SK-N-SH (cell line): ENCODE results near the gene AIPL1. TPM values are rescaled to one million over a fixed set of nuclear protein-coding genes. Genes with fewer than 3 reads are reported as not detected.
A peak's percentile ranks its signal among the peaks of the same experiment; 100 is the strongest.

Experiments used
- CTCF ChIA-PET: fragments of 300-600, 350-600 bp; formaldehyde crosslinking; extraction: SDS; loops from one replicate; lab custom pipeline; 2021; lab: Yijun Ruan, JAX
- POLR2A ChIA-PET: fragments of 350-600 bp; sonication (Branson Sonifier 250); formaldehyde crosslinking; extraction: SDS; loops from one replicate; lab custom pipeline; 2020; ENCODE audit warnings: antibody characterized with exemption, inconsistent platforms; lab: Yijun Ruan, JAX
- DNase-seq: peaks from one replicate; pipeline ENCODE4 v3.0.0; 2012
- H2AFZ ChIP-seq: fragments of 200-600 bp; sonication (generic); 2 replicates; pipeline ENCODE4 v1.8.1; 2016; ENCODE audit warnings: antibody characterized with exemption, mild to moderate bottlenecking, low read depth
- H3F3A ChIP-seq: fragments of 200-600 bp; sonication (generic); replicated peaks from 2 replicates; pipeline ENCODE3; 2016; ENCODE audit warnings: antibody characterized with exemption, mild to moderate bottlenecking; ENCODE audit not compliant: insufficient read depth
- H3K27ac ChIP-seq, 2 experiments: fragments of 200-500 bp in 1 of 2; fragments of 200-600 bp in 1 of 2; sonication (Bioruptor generic) in 1 of 2; sonication (generic), shearing (Covaris generic) in 1 of 2; 2 replicates each; pipeline versions ENCODE4 v1.5.1 to v1.6.1; 2014 to 2016; ENCODE audit warnings: low read depth in 2 of 2, inconsistent platforms in 1 of 2, low read length in 1 of 2, mild to moderate bottlenecking in 1 of 2, mixed read lengths in 1 of 2
- H3K27me3 ChIP-seq: fragments of 200-600 bp; sonication (generic), shearing (Covaris generic); 2 replicates; pipeline ENCODE4 v1.6.1; 2016; ENCODE audit warnings: mixed run types; ENCODE audit not compliant: insufficient read depth
- H3K36me3 ChIP-seq, 2 experiments: fragments of 200-500 bp in 1 of 2; fragments of 200-600 bp in 1 of 2; sonication (Bioruptor generic) in 1 of 2; sonication (generic) in 1 of 2; replicated peaks in 1 of 2; 2 replicates each; pipeline versions ENCODE3 to v1.5.1; 2014 to 2016; ENCODE audit warnings: low read length in 1 of 2, mild to moderate bottlenecking in 1 of 2; ENCODE audit not compliant: insufficient read depth in 2 of 2, control insufficient read depth in 1 of 2
- H3K4me1 ChIP-seq, 2 experiments: fragments of 200-500 bp in 1 of 2; fragments of 200-600 bp in 1 of 2; sonication (Bioruptor generic) in 1 of 2; sonication (generic), shearing (Covaris generic) in 1 of 2; 2 replicates each; pipeline versions ENCODE4 v1.5.1 to v1.6.1; 2014 to 2016; ENCODE audit warnings: low read depth in 1 of 2, low read length in 1 of 2, mixed run types in 1 of 2; ENCODE audit not compliant: insufficient read depth in 2 of 2, control insufficient read depth in 1 of 2
- H3K4me2 ChIP-seq: fragments of 200-600 bp; sonication (generic), shearing (Covaris generic); 2 replicates; pipeline ENCODE4 v1.6.1; 2017; ENCODE audit warnings: mixed run types
- H3K4me3 ChIP-seq, 2 experiments: fragments of 200-500 bp in 1 of 2; fragments of 200-600 bp in 1 of 2; sonication (Bioruptor generic) in 1 of 2; sonication (generic), shearing (Covaris generic) in 1 of 2; 2 replicates each; pipeline versions ENCODE4 v1.5.1 to v1.8.1; 2014 to 2016; ENCODE audit warnings: low read depth in 2 of 2, inconsistent platforms in 1 of 2, low read length in 1 of 2, mild to moderate bottlenecking in 1 of 2, mixed read lengths in 1 of 2, moderate library complexity in 1 of 2
- H3K79me2 ChIP-seq: fragments of 200-600 bp; sonication (generic); 2 replicates; pipeline ENCODE4 v1.8.1; 2017; ENCODE audit warnings: mild to moderate bottlenecking; ENCODE audit not compliant: insufficient read depth
- H3K9ac ChIP-seq: fragments of 200-600 bp; sonication (generic); 2 replicates; pipeline ENCODE4 v1.6.1; 2017; ENCODE audit warnings: mixed run types
- H3K9me2 ChIP-seq: fragments of 200-600 bp; sonication (generic); 2 replicates; pipeline ENCODE4 v1.6.1; 2017; ENCODE audit warnings: mixed run types
- H3K9me3 ChIP-seq: fragments of 200-600 bp; sonication (generic); 2 replicates; pipeline ENCODE4 v1.6.1; 2017; ENCODE audit warnings: mixed run types, mild to moderate bottlenecking, moderate library complexity
- H4K20me1 ChIP-seq: fragments of 200-600 bp; sonication (generic); 2 replicates; pipeline ENCODE4 v1.6.1; 2017; ENCODE audit warnings: mild to moderate bottlenecking, mixed run types; ENCODE audit not compliant: insufficient read depth
- ELF1 ChIP-seq: IDR thresholded peaks from 2 replicates; pipeline ENCODE4 v1.4.0; 2012
- EP300 ChIP-seq, 2 experiments: IDR thresholded peaks; 2 replicates each; pipeline versions ENCODE4 v1.4.0 to v1.6.1; 2012; ENCODE audit warnings: borderline replicate concordance in 1 of 2, low read depth in 1 of 2, low read length in 1 of 2
- FOSL2 ChIP-seq: IDR thresholded peaks from 2 replicates; pipeline ENCODE4 v1.4.0; 2012; ENCODE audit warnings: low read depth, mild to moderate bottlenecking, moderate library complexity, borderline replicate concordance
- FOXM1 ChIP-seq: IDR thresholded peaks from 2 replicates; pipeline ENCODE4 v1.4.0; 2012; ENCODE audit warnings: low read depth, mild to moderate bottlenecking
- GATA2 ChIP-seq: sonication (generic); formaldehyde crosslinking; IDR thresholded peaks from 2 replicates; pipeline ENCODE4 v1.5.0; 2020; ENCODE audit warnings: mild to moderate bottlenecking, missing genetic modification reagents
- MEF2A ChIP-seq: IDR thresholded peaks from 2 replicates; pipeline ENCODE4 v1.4.0; 2012; ENCODE audit warnings: low read depth, borderline replicate concordance
- MXI1 ChIP-seq: IDR thresholded peaks from 2 replicates; pipeline ENCODE4 v1.6.1; 2012; ENCODE audit warnings: mild to moderate bottlenecking, low read depth, low read length, improper control_type of control experiment
- POLR2AphosphoS5 ChIP-seq: IDR thresholded peaks from 2 replicates; pipeline ENCODE4 v1.6.1; 2012; ENCODE audit warnings: low read depth, low read length
- RAD21 ChIP-seq: IDR thresholded peaks from 2 replicates; pipeline ENCODE4 v1.6.1; 2012; ENCODE audit warnings: mild to moderate bottlenecking, low read length
- SMC3 ChIP-seq: IDR thresholded peaks from 2 replicates; pipeline ENCODE4 v1.6.1; 2012; ENCODE audit warnings: low read depth, low read length, improper control_type of control experiment
- TEAD4 ChIP-seq: IDR thresholded peaks from 2 replicates; pipeline ENCODE4 v1.4.0; 2012; ENCODE audit warnings: mild to moderate bottlenecking, borderline replicate concordance; ENCODE audit not compliant: insufficient read depth
- YY1 ChIP-seq: IDR thresholded peaks from 2 replicates; pipeline ENCODE4 v1.4.0; 2012; ENCODE audit warnings: low read depth, mild to moderate bottlenecking
- WGBS: methylation state at CpG from one replicate; pipeline ENCODE4 v1.1.6; 2017; ENCODE audit warnings: low lambda C conversion rate; 5-methylcytosine and 5-hydroxymethylcytosine counted together
- polyA plus RNA-seq, 3 experiments: library from polyadenylated mRNA; depleted of rRNA; stranded (reverse); fragments of >200 nt; gene quantifications; 2 replicates each; pipeline ENCODE4 v1.2.3, GENCODE V29; 2012
- TF ChIP-seq, protein P1 (sequence below): fragments of 200-600 bp; sonication (generic); IDR thresholded peaks from 2 replicates; pipeline ENCODE4 v1.6.1; 2017; ENCODE audit warnings: antibody characterized with exemption, mild to moderate bottlenecking, moderate library complexity
- TF ChIP-seq, protein P2 (sequence below): fragments of 150-350 bp; IDR thresholded peaks from 2 replicates; pipeline ENCODE4 v1.6.1; 2016; ENCODE audit warnings: mild to moderate bottlenecking, low read depth, low read length
- TF ChIP-seq, protein P3 (sequence below): IDR thresholded peaks from 2 replicates; pipeline ENCODE4 v1.4.0; 2012; ENCODE audit warnings: low read depth

Gene AIPL1
- polyA plus RNA-seq, 1 of the 3 experiments (the other 2 are of a cell fraction) = not detected

DNA sequence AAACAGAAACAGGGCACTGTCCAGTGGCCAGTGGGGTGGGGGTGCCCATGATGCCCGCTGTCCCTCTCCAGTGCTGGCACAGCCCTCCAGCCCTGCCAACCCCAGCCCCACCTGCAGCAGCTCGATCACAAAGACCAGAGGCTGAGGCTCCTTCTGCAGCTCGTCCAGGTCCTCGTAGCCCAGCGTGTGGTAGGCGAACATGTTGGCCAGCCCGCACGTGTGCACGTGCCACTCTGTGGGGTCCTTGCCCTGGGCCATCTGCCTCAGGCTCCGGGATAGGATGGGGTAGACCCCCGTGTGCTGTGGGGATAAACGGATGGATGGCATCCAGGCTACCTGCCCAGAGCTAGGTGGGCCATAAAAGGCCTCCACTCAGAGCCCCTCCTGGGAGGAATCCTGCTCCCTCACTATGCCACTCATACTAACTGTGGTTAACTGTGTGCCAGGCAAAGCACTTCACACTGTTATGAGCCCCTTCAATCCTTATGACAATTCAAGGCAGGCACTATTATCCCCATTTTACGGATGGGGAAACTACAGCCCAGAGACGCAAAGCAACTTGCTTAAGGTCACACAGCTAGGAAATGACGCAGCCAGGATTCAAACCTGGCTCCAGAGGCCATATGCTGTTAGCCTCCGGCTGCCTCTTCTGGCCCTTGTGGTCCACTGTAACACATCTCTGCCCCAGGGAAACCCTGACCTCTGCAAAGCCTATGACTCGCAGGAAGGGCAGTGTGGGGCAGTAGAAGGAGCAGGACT lies 6.5 kb downstream of the AIPL1 start:
- Histone ChIP-seq H3K36me3 (no peaks in the 10 kb centered on the region), H2AFZ (0 out of 2 replicates have a peak overlapping the region, but pooled peaks have one; percentile 18), H4K20me1 (no peaks in the 10 kb centered on the region), H3K79me2 (no peaks in the 10 kb centered on the region), H3K4me1 (no peaks in the 10 kb centered on the region), H3K9ac (no peak overlapping the region), H3K27ac (no peak overlapping the region), H3K9me2 (no peaks in the 10 kb centered on the region), H3K27me3 (peaks cover 8% of the 10 kb centered on the region; the same call in 1 of the 2 replicates), H3F3A (no peaks in the 10 kb centered on the region), H3K9me3 (peaks cover 5% of the 10 kb centered on the region; the same call in 1 of the 2 replicates), H3K4me3 (no peak overlapping the region), H3K4me2 (0 out of 2 replicates have a peak overlapping the region, but pooled peaks have one; percentile 62)
- POLR2A ChIA-PET = no interaction called here
- CTCF ChIA-PET = interaction anchor here (1.2 to 1.3 kb wide), 2 partner anchors 835 to 841 kb away, joined by 3 to 5 read pairs; no protein-coding TSS in a partner anchor
- DNase-seq = no peak
- no peak for TF ChIP-seq ELF1
- no peak for TF ChIP-seq MXI1
- no peak for TF ChIP-seq MEF2A
- no peak for TF ChIP-seq SMC3
- no peak for TF ChIP-seq TEAD4
- TF ChIP-seq FOXM1 = no peak
- no peak for TF ChIP-seq RAD21
- no peak for TF ChIP-seq YY1
- TF ChIP-seq, protein P1, sequence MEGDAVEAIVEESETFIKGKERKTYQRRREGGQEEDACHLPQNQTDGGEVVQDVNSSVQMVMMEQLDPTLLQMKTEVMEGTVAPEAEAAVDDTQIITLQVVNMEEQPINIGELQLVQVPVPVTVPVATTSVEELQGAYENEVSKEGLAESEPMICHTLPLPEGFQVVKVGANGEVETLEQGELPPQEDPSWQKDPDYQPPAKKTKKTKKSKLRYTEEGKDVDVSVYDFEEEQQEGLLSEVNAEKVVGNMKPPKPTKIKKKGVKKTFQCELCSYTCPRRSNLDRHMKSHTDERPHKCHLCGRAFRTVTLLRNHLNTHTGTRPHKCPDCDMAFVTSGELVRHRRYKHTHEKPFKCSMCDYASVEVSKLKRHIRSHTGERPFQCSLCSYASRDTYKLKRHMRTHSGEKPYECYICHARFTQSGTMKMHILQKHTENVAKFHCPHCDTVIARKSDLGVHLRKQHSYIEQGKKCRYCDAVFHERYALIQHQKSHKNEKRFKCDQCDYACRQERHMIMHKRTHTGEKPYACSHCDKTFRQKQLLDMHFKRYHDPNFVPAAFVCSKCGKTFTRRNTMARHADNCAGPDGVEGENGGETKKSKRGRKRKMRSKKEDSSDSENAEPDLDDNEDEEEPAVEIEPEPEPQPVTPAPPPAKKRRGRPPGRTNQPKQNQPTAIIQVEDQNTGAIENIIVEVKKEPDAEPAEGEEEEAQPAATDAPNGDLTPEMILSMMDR = no peak
- no peak for TF ChIP-seq GATA2 (CRISPR knock-in tag)
- TF ChIP-seq FOSL2 = no peak
- TF ChIP-seq EP300 (IDR thresholded peaks at IDR 0.05; ENCODE audit: borderline replicate concordance in 1 of 2, low read depth in 1 of 2, low read length in 1 of 2) = no peak
- TF ChIP-seq, protein P2, sequence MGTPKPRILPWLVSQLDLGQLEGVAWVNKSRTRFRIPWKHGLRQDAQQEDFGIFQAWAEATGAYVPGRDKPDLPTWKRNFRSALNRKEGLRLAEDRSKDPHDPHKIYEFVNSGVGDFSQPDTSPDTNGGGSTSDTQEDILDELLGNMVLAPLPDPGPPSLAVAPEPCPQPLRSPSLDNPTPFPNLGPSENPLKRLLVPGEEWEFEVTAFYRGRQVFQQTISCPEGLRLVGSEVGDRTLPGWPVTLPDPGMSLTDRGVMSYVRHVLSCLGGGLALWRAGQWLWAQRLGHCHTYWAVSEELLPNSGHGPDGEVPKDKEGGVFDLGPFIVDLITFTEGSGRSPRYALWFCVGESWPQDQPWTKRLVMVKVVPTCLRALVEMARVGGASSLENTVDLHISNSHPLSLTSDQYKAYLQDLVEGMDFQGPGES = no peak
- TF ChIP-seq, protein P3, sequence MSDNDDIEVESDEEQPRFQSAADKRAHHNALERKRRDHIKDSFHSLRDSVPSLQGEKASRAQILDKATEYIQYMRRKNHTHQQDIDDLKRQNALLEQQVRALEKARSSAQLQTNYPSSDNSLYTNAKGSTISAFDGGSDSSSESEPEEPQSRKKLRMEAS = no peak
- no peak for TF ChIP-seq POLR2AphosphoS5
- WGBS = 42% methylated on average over 13 of the region's 17 CpGs
